Ascending aorta (tissue), 2 donors: ENCODE measurements around the gene CABS1. TPM values are rescaled to one million over a fixed set of nuclear protein-coding genes. Genes with fewer than 3 reads are reported as not detected.

Experiments
- DNase-seq, 2 donors: peaks; one replicate each; pipeline ENCODE4 v3.0.0-alpha.2; 2019; ENCODE audit warnings: low spot score in 2 of 2
- H3K27ac ChIP-seq, 2 donors: fragments of 200-600 bp; sonication (generic); one replicate each; pipeline ENCODE4 v1.5.1; 2016 to 2017; ENCODE audit warnings: mild to moderate bottlenecking in 1 of 2
- H3K27me3 ChIP-seq: fragments of 200-600 bp; sonication (generic); one replicate; pipeline ENCODE4 v1.5.1; 2017
- H3K36me3 ChIP-seq, 2 donors: fragments of 200-600 bp; sonication (generic); one replicate each; pipeline ENCODE4 v1.5.1; 2016
- H3K4me1 ChIP-seq, 2 donors: fragments of 200-600 bp; sonication (generic); one replicate each; pipeline ENCODE4 v1.5.1; 2016 to 2017; ENCODE audit warnings: mild to moderate bottlenecking in 1 of 2
- H3K4me3 ChIP-seq, 2 donors: fragments of 200-600 bp; sonication (generic); one replicate each; pipeline ENCODE4 v1.5.1; 2016 to 2017; ENCODE audit warnings: mild to moderate bottlenecking in 1 of 2
- H3K9me3 ChIP-seq, 2 donors: fragments of 200-600 bp; sonication (generic); one replicate each; pipeline ENCODE4 v1.5.1; 2016
- CTCF ChIP-seq, 3 experiments: fragments of 200-600 bp in 2 of 3; fragments of 450-650 bp in 1 of 3; sonication (generic) in 2 of 3; IDR thresholded peaks; one replicate each; pipeline ENCODE4 v1.5.1; 2016 to 2019; ENCODE audit warnings: antibody characterized with exemption in 3 of 3, mild to moderate bottlenecking in 1 of 3, moderate library complexity in 1 of 3
- intact Hi-C: fragments of 100-400 bp; cut with DNase I; formaldehyde crosslinking; loops from one replicate; pipeline ENCODE4 v1.15.1; 2023
- total RNA-seq: library from RNA; depleted of rRNA; stranded (reverse); fragments of >200 nt; gene quantifications from one replicate; pipeline ENCODE4 v1.1.0, GENCODE V29; 2016

CABS1 gene
- total RNA-seq, 1 donor from 2014 or later: not detected

GRCh38 chr4:70299643-70300042 is 35.1 kb upstream of the CABS1 start:
- intact Hi-C loops: no loop called here

GRCh38 chr4:70300215-70300614 is 34.6 kb upstream of the CABS1 start:
- no peak for TF ChIP-seq CTCF (IDR thresholded peaks at IDR 0.05)
- Histone ChIP-seq H3K27ac (no peak overlapping the region), H3K4me1 (peaks cover 0 to 5% of the 10 kb centered on the region in 2 donors), H3K9me3 (no peaks in the 10 kb centered on the region), H3K27me3 (no peaks in the 10 kb centered on the region), H3K4me3 (no peak overlapping the region), H3K36me3 (no peaks in the 10 kb centered on the region)
- DNase-seq: no peak
- intact Hi-C loops: no loop called here

More at GRCh38 chr4:70299643-70300042, 35.1 kb upstream of the CABS1 start:
- DNase-seq: no peak
- H3K4me1 ChIP-seq: peaks cover 0 to 5% of the 10 kb centered on the region in 2 donors
- no peak overlapping the region for H3K27ac ChIP-seq
- no peaks in the 10 kb centered on the region for H3K9me3 ChIP-seq
- H3K4me3 ChIP-seq: no peak overlapping the region
- no peaks in the 10 kb centered on the region for H3K27me3 ChIP-seq
- no peaks in the 10 kb centered on the region for H3K36me3 ChIP-seq
- no peak for TF ChIP-seq CTCF (IDR thresholded peaks at IDR 0.05)

DNA sequence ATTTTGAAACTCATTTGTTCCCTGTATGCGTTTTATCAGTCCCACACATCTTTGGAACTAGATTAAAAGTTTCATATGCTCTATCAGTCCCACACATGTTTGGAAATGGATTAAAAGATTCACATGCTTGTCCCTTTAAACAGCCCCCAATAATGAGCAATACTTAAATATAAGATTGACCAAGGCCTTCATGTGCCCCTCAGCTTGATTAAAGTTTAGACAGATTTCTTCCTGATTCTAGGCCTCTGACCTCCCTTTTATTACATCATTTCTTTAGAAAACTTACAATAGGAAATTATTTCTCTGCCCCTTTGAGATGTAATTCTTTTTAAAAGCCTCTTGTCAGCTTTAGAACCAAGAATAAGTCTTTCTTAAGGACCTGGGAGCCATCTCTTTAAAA is 31.7 kb upstream of the CABS1 start:
- Histone ChIP-seq H3K4me3 (no peak overlapping the region), H3K9me3 (no peaks in the 10 kb centered on the region), H3K36me3 (no peaks in the 10 kb centered on the region), H3K27me3 (no peaks in the 10 kb centered on the region), H3K4me1 (no peaks in the 10 kb centered on the region), H3K27ac (no peak overlapping the region)
- DNase-seq: no peak
- intact Hi-C loops: no loop called here
- TF ChIP-seq CTCF (IDR thresholded peaks at IDR 0.05): no peak

DNA sequence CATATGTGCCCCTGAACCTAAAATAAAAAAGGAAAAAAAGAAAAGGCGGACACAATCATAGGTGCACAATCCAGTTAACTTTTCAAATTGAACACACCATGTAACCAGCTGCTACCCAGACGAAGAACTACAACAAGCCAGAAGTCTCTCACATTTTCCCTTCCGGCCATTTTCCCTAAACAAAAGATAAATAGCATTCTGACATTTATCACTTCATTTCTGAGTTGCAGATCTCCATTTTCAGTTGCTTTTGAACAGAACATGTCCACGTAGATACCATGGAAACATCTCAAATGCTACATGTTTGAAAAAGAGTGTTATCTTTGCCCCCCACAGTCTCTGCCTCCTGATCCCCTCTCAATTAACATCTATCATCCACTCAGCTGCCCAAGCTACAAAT is 29.2 kb upstream of the CABS1 start:
- intact Hi-C loops: no loop called here

DNA sequence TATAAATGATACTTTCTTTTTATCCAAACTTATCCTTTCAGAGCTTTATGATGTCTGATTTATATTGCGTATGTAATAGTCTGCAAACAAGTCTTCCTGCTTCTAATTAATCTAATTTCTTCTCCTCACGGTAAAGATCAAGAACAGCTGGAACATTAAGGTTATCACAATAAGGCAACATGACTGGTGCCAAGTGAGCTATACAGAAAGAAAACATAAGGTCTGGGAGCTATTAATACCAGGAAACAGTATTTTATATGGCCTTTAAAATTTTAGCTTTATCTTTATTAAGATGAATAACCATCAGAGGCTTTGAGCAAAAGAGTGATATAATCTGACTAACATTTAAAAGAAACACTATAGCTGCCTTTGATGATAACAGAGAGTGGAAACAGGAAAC is 28.7 kb upstream of the CABS1 start:
- no peak for TF ChIP-seq CTCF (IDR thresholded peaks at IDR 0.05)
- H3K27me3 ChIP-seq: no peaks in the 10 kb centered on the region
- H3K36me3 ChIP-seq: no peaks in the 10 kb centered on the region
- no peak overlapping the region for H3K27ac ChIP-seq
- H3K9me3 ChIP-seq: no peaks in the 10 kb centered on the region
- DNase-seq: no peak
- intact Hi-C loops: no loop called here
- H3K4me1 ChIP-seq: no peaks in the 10 kb centered on the region
- no peak overlapping the region for H3K4me3 ChIP-seq

More for the DNA sequence above, 29.2 kb upstream of the CABS1 start:
- TF ChIP-seq CTCF (IDR thresholded peaks at IDR 0.05): no peak
- Histone ChIP-seq H3K27ac (no peak overlapping the region), H3K9me3 (no peaks in the 10 kb centered on the region), H3K4me1 (no peaks in the 10 kb centered on the region), H3K27me3 (no peaks in the 10 kb centered on the region), H3K4me3 (no peak overlapping the region), H3K36me3 (no peaks in the 10 kb centered on the region)
- no peak for DNase-seq

DNA sequence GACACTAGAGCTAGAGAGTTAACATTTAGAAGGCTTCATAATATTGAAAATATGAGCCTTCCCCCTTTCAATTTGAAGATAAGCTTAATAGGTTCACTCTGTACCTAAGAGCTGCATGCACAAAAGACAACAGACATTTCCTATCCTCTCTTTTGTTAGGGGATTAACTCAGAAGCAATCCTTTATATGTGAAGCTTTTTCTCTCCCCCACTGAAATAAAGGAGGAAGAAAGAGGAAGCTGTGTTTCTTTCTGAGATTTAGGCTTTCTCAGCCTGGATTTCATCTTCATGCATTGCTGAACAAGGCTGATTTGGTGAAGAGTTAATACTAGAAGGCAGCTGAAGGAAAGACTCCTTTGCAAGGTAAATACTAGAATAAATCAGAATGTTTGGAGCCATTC is 21.0 kb upstream of the CABS1 start:
- intact Hi-C loops: no loop called here
- Histone ChIP-seq H3K4me1 (no peaks in the 10 kb centered on the region), H3K36me3 (no peaks in the 10 kb centered on the region), H3K9me3 (no peaks in the 10 kb centered on the region), H3K4me3 (no peak overlapping the region), H3K27ac (no peak overlapping the region), H3K27me3 (no peaks in the 10 kb centered on the region)
- DNase-seq: no peak
- TF ChIP-seq CTCF (IDR thresholded peaks at IDR 0.05): no peak
